ENCODE measurements around the gene C1QB.

DNA sequence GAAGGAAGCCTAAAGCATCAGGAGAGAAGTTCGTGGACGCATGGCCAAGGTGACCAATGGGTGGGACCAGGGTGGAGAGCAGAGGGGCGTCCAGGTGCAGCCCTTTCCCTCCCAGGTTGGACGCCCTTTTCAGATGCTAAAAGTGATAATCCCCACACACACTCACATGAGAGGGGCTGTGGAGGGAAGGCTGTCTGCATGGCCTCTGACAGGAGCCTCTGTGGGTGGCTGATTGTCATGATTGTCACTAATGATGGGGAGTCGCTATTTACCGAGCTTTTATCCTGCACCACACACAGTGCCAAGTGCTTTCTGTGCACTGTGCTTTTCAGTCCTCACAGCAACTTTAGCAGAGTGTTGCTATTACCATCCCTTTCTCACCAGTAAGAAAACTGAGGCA, 43.7 kb upstream of the C1QB start:
- no peak for TF ChIP-seq CTCF (IDR thresholded peaks at IDR 0.05)
- no peak for TF ChIP-seq EP300 (IDR thresholded peaks at IDR 0.05; ENCODE audit: borderline replicate concordance in 1 of 2, low read depth in 1 of 2, low read length in 1 of 2)
- no peak for TF ChIP-seq FOXM1 (IDR thresholded peaks at IDR 0.05; ENCODE audit: low read depth)

Measured in SK-N-SH (cell line).